SU-DHL-6 (cell line): ENCODE data around the gene FHL1.

Source experiments
- H2AFZ ChIP-seq: fragments of 200-600 bp; sonication (generic); 2 replicates; pipeline ENCODE4 v1.6.1; 2014; ENCODE audit warnings: low read depth, mild to moderate bottlenecking, moderate library complexity, mixed read lengths, antibody characterized with exemption, low read length; ENCODE audit not compliant: severe bottlenecking
- H3F3A ChIP-seq: fragments of 200-600 bp; shearing (Covaris generic); 2 replicates; pipeline ENCODE4 v1.6.0; 2016; ENCODE audit warnings: antibody characterized with exemption, mild to moderate bottlenecking; ENCODE audit not compliant: insufficient read depth
- H3K27ac ChIP-seq: fragments of 200-600 bp; sonication (generic); 2 replicates; pipeline ENCODE4 v1.5.1; 2016; ENCODE audit warnings: low read depth, mild to moderate bottlenecking, low read length, moderate library complexity, mixed read lengths
- H3K27me3 ChIP-seq: fragments of 200-600 bp; sonication (generic), shearing (Covaris generic); 2 replicates; pipeline ENCODE4 v1.6.0; 2014; ENCODE audit warnings: mild to moderate bottlenecking, low read length
- H3K36me3 ChIP-seq: fragments of 200-600 bp; sonication (generic); 2 replicates; pipeline ENCODE4 v1.6.1; 2014; ENCODE audit warnings: mild to moderate bottlenecking, low read length, mixed read lengths
- H3K4me2 ChIP-seq: fragments of 300-600, 200-600 bp; shearing (Covaris generic), sonication (generic); 2 replicates; pipeline ENCODE4 v1.6.0; 2014; ENCODE audit warnings: low read length, low read depth, mild to moderate bottlenecking; ENCODE audit not compliant: poor library complexity, severe bottlenecking
- H3K4me3 ChIP-seq: fragments of 200-600 bp; sonication (generic); 2 replicates; pipeline ENCODE4 v1.5.1; 2014; ENCODE audit warnings: antibody characterized with exemption, low read length, mild to moderate bottlenecking, mixed read lengths; ENCODE audit not compliant: insufficient read depth, poor library complexity, severe bottlenecking
- H3K79me2 ChIP-seq: fragments of 200-600 bp; sonication (generic); 2 replicates; pipeline ENCODE4 v1.6.1; 2014; ENCODE audit warnings: mild to moderate bottlenecking, low read length, moderate library complexity; ENCODE audit not compliant: insufficient read depth
- H3K9ac ChIP-seq: fragments of 200-600 bp; sonication (generic); 2 replicates; pipeline ENCODE4 v1.7.0; 2014; ENCODE audit warnings: mild to moderate bottlenecking, low read length
- H3K9me2 ChIP-seq: fragments of 200-600 bp; sonication (generic); replicated peaks from 2 replicates; pipeline ENCODE4 v1.6.1; 2014; ENCODE audit warnings: low read length; ENCODE audit not compliant: insufficient read depth
- H3K9me3 ChIP-seq: fragments of 200-600 bp; sonication (generic); 2 replicates; pipeline ENCODE4 v1.6.1; 2014; ENCODE audit warnings: low read length, mixed read lengths; ENCODE audit not compliant: insufficient read depth
- H4K20me1 ChIP-seq: fragments of 200-600 bp; sonication (generic); 2 replicates; pipeline ENCODE4 v1.6.1; 2014; ENCODE audit warnings: low read depth, mild to moderate bottlenecking, antibody characterized with exemption, low read length, moderate library complexity, mixed read lengths
- CTCF ChIP-seq: fragments of 200-600 bp; sonication (generic); IDR thresholded peaks from one replicate; pipeline ENCODE4 v1.5.1; 2017; ENCODE audit warnings: antibody characterized with exemption, mild to moderate bottlenecking, low read length, moderate library complexity; ENCODE audit not compliant: insufficient read depth, poor library complexity, severe bottlenecking
- EZH2phosphoT487 ChIP-seq: fragments of 200-600 bp; sonication (generic), shearing (Covaris generic); conservative IDR thresholded peaks from 2 replicates; pipeline ENCODE4 v1.6.1; 2018; ENCODE audit warnings: mild to moderate bottlenecking, antibody characterized with exemption, low read length, moderate library complexity, mixed read lengths

Gene FHL1

GRCh38 chrX:136198678-136199243 lies 51.4 kb downstream of the FHL1 start:
- no peaks in the 10 kb centered on the region for H4K20me1 ChIP-seq
- no peak overlapping the region for H3K27ac ChIP-seq
- H3K27me3 ChIP-seq = no peaks in the 10 kb centered on the region
- H2AFZ ChIP-seq = no peak overlapping the region
- TF ChIP-seq CTCF (no peak), EZH2phosphoT487 (no peak)
- no peaks in the 10 kb centered on the region for H3F3A ChIP-seq
- no peak overlapping the region for H3K4me3 ChIP-seq
- no peaks in the 10 kb centered on the region for H3K9me3 ChIP-seq
- H3K36me3 ChIP-seq = no peaks in the 10 kb centered on the region
- no peaks in the 10 kb centered on the region for H3K79me2 ChIP-seq
- H3K4me2 ChIP-seq = no peak overlapping the region
- no peaks in the 10 kb centered on the region for H3K9me2 ChIP-seq
- no peak overlapping the region for H3K9ac ChIP-seq

- H3K9me3 ChIP-seq = no peaks in the 10 kb centered on the region
- H3K27ac ChIP-seq = no peak overlapping the region
- H3K4me3 ChIP-seq = no peak overlapping the region
- H3K9me2 ChIP-seq = no peaks in the 10 kb centered on the region
- H3K36me3 ChIP-seq = no peaks in the 10 kb centered on the region
- H3K9ac ChIP-seq = no peak overlapping the region
- no peaks in the 10 kb centered on the region for H4K20me1 ChIP-seq
- H3K4me2 ChIP-seq = no peak overlapping the region
- no peaks in the 10 kb centered on the region for H3F3A ChIP-seq
- TF ChIP-seq EZH2phosphoT487 (no peak), CTCF (no peak)
- H2AFZ ChIP-seq = no peak overlapping the region
- H3K79me2 ChIP-seq = no peaks in the 10 kb centered on the region
- no peaks in the 10 kb centered on the region for H3K27me3 ChIP-seq
Observed at GRCh38 chrX:136199365-136199764, 52.0 kb downstream of the FHL1 start.

- no peaks in the 10 kb centered on the region for H3F3A ChIP-seq
- no peak overlapping the region for H3K27ac ChIP-seq
- no peaks in the 10 kb centered on the region for H4K20me1 ChIP-seq
- H3K27me3 ChIP-seq = no peaks in the 10 kb centered on the region
- no peaks in the 10 kb centered on the region for H3K9me3 ChIP-seq
- TF ChIP-seq EZH2phosphoT487 (no peak), CTCF (no peak)
- no peaks in the 10 kb centered on the region for H3K9me2 ChIP-seq
- H3K9ac ChIP-seq = no peak overlapping the region
- H3K36me3 ChIP-seq = no peaks in the 10 kb centered on the region
- H3K4me3 ChIP-seq = no peak overlapping the region
- no peak overlapping the region for H2AFZ ChIP-seq
- H3K4me2 ChIP-seq = no peak overlapping the region
- H3K79me2 ChIP-seq = no peaks in the 10 kb centered on the region
Observed at GRCh38 chrX:136200466-136200865, 53.1 kb downstream of the FHL1 start.

- no peak for TF ChIP-seq CTCF
- TF ChIP-seq EZH2phosphoT487 = no peak
Observed at GRCh38 chrX:136201601-136202000, 54.3 kb downstream of the FHL1 start.

More at GRCh38 chrX:136201601-136202000, 54.3 kb downstream of the FHL1 start:
- no peak overlapping the region for H3K27ac ChIP-seq
- no peaks in the 10 kb centered on the region for H3K9me2 ChIP-seq
- H3K9ac ChIP-seq = no peak overlapping the region
- no peaks in the 10 kb centered on the region for H3F3A ChIP-seq
- H3K27me3 ChIP-seq = no peaks in the 10 kb centered on the region
- no peaks in the 10 kb centered on the region for H4K20me1 ChIP-seq
- no peaks in the 10 kb centered on the region for H3K79me2 ChIP-seq
- no peak overlapping the region for H3K4me3 ChIP-seq
- no peak overlapping the region for H3K4me2 ChIP-seq
- H2AFZ ChIP-seq = no peak overlapping the region
- no peaks in the 10 kb centered on the region for H3K36me3 ChIP-seq
- H3K9me3 ChIP-seq = no peaks in the 10 kb centered on the region
